ENCODE results near the gene HNRNPAB. TPM values are rescaled to one million over a fixed set of nuclear protein-coding genes. Genes with fewer than 3 reads are reported as not detected.

The HNRNPAB gene
- total RNA-seq, 1 donor = 40.9 TPM

DNA sequence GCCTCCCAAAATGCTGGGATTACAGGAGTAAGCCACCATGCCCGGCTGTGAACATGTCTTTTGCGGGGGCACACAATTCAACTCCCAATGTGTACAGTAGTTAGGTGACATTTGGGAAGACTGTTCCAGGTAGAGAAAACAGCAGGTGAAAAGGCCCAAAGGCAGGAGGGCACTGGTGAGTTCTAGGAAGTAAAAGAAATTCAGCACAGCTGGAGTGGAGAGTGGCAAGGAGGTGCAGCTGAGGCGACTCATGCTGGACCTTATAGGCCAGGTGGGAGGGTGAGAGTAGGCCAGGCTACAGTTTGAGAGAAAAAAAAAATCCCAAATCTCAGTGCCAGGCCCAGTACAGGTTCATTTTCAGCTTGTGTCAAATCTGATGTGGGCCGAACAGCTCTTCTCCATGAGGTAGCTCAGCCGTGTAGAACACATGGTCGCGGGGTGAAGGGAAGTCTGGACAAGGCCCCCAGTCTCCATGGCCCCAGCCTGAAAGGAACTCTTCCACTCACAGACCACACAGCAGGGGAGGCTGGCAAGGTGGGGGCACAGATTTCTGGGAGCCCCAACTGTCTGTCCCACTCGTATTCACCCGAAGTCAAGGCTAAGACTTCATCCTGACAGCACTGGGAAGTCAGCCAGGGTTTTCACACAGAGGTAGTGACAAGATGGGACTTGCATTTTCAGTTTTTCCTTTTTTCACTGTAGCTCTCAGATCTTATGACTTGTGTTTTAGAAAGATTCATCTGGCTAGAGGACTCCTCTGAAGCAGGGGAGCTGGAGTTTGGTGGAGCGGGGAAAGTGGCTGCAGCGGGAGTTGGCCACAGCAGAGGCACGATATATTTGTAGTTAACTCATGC lies 4.5 kb upstream of the HNRNPAB start:
- Histone ChIP-seq H3K4me3 (ENCODE audit: insufficient read depth, low read length) (no peak overlapping the region), H3K4me1 (ENCODE audit: insufficient read depth, low read length) (peaks cover 9% of the 10 kb centered on the region)
- DNase-seq (ENCODE audit: insufficient read length, low spot score, missing footprints) = no peak

DNA sequence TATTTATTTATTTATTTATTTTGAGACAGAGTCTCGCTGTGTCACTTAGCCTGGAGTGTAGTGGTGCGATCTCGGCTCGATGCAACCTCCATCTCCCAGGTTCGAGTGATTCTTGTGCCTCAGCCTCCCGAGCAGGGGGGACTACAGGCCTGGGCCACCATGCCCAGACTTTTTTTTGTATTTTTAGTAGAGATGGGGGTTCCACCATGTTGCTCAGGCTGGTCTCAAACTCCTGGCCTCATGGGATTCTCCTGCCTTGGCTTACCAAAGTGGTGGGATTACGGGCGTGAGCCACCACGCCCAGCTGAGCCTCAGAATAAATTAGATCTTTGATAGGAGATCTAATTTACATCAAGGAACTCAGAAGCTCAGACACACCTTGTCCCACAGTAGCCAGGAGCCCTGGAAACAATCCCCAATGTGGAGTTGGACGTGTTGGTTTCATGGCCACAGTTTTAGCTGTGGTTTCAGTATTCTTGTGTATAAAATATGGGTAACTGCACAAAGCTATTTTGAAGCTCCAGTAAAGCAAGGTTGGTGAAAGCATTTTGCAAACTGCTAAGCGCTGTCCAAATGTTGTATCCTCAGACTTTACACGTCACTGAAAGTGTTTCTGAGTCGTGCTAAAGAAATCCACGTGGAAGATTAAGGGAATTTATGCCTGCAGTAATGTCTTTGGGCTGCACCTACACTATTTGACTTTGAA lies 3.0 kb upstream of the HNRNPAB start:
- H3K4me1 ChIP-seq (ENCODE audit: insufficient read depth, low read length) = peaks cover 15% of the 10 kb centered on the region
- TF ChIP-seq, protein P1, sequence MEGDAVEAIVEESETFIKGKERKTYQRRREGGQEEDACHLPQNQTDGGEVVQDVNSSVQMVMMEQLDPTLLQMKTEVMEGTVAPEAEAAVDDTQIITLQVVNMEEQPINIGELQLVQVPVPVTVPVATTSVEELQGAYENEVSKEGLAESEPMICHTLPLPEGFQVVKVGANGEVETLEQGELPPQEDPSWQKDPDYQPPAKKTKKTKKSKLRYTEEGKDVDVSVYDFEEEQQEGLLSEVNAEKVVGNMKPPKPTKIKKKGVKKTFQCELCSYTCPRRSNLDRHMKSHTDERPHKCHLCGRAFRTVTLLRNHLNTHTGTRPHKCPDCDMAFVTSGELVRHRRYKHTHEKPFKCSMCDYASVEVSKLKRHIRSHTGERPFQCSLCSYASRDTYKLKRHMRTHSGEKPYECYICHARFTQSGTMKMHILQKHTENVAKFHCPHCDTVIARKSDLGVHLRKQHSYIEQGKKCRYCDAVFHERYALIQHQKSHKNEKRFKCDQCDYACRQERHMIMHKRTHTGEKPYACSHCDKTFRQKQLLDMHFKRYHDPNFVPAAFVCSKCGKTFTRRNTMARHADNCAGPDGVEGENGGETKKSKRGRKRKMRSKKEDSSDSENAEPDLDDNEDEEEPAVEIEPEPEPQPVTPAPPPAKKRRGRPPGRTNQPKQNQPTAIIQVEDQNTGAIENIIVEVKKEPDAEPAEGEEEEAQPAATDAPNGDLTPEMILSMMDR (IDR thresholded peaks at IDR 0.05; ENCODE audit: extremely low read depth, low read depth, low read length) = no peak
- no peak overlapping the region for H3K4me3 ChIP-seq (ENCODE audit: insufficient read depth, low read length)
- peaks cover 7% of the 10 kb centered on the region for H3K36me3 ChIP-seq (ENCODE audit: insufficient read depth, low read length)
- H3K27me3 ChIP-seq (ENCODE audit: insufficient read depth, low read length) = no peaks in the 10 kb centered on the region
- DNase-seq (ENCODE audit: insufficient read length, low spot score, missing footprints) = no peak
- H3K9me3 ChIP-seq (ENCODE audit: low read depth, low read length) = no peaks in the 10 kb centered on the region
- no peak overlapping the region for H3K4me2 ChIP-seq (ENCODE audit: insufficient read depth, low read length)
- no peak overlapping the region for H3K27ac ChIP-seq (ENCODE audit: low read depth, low read length)
- peaks cover 24% of the 10 kb centered on the region for H3K79me2 ChIP-seq (ENCODE audit: insufficient read depth, low read length)
- peaks cover 11% of the 10 kb centered on the region for H4K20me1 ChIP-seq (ENCODE audit: insufficient read depth, low read length)
- H2AFZ ChIP-seq (ENCODE audit: low read length) = no peak overlapping the region

More for the DNA sequence above, 4.5 kb upstream of the HNRNPAB start:
- H3K79me2 ChIP-seq (ENCODE audit: insufficient read depth, low read length) = peaks cover 8% of the 10 kb centered on the region
- no peak overlapping the region for H3K27ac ChIP-seq (ENCODE audit: low read depth, low read length)
- no peak overlapping the region for H3K4me2 ChIP-seq (ENCODE audit: insufficient read depth, low read length)
- peaks cover 4% of the 10 kb centered on the region for H3K27me3 ChIP-seq (ENCODE audit: insufficient read depth, low read length)
- H2AFZ ChIP-seq (ENCODE audit: low read length) = no peak overlapping the region
- no peaks in the 10 kb centered on the region for H3K36me3 ChIP-seq (ENCODE audit: insufficient read depth, low read length)
- TF ChIP-seq, protein P1 (IDR thresholded peaks at IDR 0.05; ENCODE audit: extremely low read depth, low read depth, low read length) = no peak
- H3K9me3 ChIP-seq (ENCODE audit: low read depth, low read length) = no peaks in the 10 kb centered on the region
- no peaks in the 10 kb centered on the region for H4K20me1 ChIP-seq (ENCODE audit: insufficient read depth, low read length)

DNA sequence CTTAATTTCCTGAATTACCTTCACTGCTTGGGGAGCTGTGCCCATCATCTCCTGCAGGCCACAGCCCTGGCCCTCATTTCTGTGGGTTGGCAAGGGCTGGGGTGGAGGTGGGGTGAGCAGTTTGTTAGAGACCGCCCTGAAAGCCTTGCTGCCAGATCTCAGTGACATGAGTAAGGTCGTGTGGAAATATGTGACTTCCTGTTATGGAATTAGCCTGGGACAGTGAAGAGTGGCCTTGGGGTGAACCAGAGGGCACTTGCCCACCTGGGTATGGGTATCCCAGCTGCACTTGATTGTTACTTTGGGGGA lies 2.5 kb upstream of the HNRNPAB start:
- H3K27me3 ChIP-seq (ENCODE audit: insufficient read depth, low read length) = no peaks in the 10 kb centered on the region
- no peak for DNase-seq (ENCODE audit: insufficient read length, low spot score, missing footprints)
- peaks cover 16% of the 10 kb centered on the region for H4K20me1 ChIP-seq (ENCODE audit: insufficient read depth, low read length)
- H3K4me2 ChIP-seq (ENCODE audit: insufficient read depth, low read length) = no peak overlapping the region
- H3K4me1 ChIP-seq (ENCODE audit: insufficient read depth, low read length) = peaks cover 20% of the 10 kb centered on the region
- no peak overlapping the region for H2AFZ ChIP-seq (ENCODE audit: low read length)
- peaks cover 12% of the 10 kb centered on the region for H3K36me3 ChIP-seq (ENCODE audit: insufficient read depth, low read length)
- TF ChIP-seq, protein P1 (IDR thresholded peaks at IDR 0.05; ENCODE audit: extremely low read depth, low read depth, low read length) = no peak
- no peak overlapping the region for H3K4me3 ChIP-seq (ENCODE audit: insufficient read depth, low read length)
- H3K27ac ChIP-seq (ENCODE audit: low read depth, low read length) = no peak overlapping the region
- H3K79me2 ChIP-seq (ENCODE audit: insufficient read depth, low read length) = peaks cover 29% of the 10 kb centered on the region
- no peaks in the 10 kb centered on the region for H3K9me3 ChIP-seq (ENCODE audit: low read depth, low read length)

DNA sequence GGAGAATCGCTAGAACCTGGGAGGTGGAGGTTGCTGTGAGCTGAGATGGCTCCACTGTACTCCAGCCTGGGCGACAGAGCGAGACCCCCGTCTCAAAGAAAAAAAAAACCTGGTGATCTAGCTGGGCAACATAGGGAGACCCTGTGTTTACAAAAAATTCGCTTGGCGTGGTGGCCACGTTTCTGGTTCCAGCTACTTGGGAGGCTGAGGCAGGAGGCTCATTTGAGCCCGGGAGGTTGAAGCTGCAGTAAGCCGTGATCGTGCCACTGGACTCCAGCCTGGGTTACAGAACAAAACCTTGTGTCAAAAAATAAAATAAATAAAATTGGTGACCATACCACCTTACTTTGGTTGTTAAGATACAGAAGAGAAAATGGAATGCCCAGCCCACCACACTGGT lies 1.8 kb upstream of the HNRNPAB start:
- Histone ChIP-seq H3K79me2 (ENCODE audit: insufficient read depth, low read length) (peaks cover 35% of the 10 kb centered on the region), H3K4me2 (ENCODE audit: insufficient read depth, low read length) (no peak overlapping the region), H3K4me3 (ENCODE audit: insufficient read depth, low read length) (no peak overlapping the region), H3K27me3 (ENCODE audit: insufficient read depth, low read length) (no peaks in the 10 kb centered on the region), H3K9me3 (ENCODE audit: low read depth, low read length) (no peaks in the 10 kb centered on the region), H3K27ac (ENCODE audit: low read depth, low read length) (no peak overlapping the region), H4K20me1 (ENCODE audit: insufficient read depth, low read length) (peaks cover 23% of the 10 kb centered on the region), H3K4me1 (ENCODE audit: insufficient read depth, low read length) (peaks cover 26% of the 10 kb centered on the region), H3K36me3 (ENCODE audit: insufficient read depth, low read length) (peaks cover 19% of the 10 kb centered on the region), H2AFZ (ENCODE audit: low read length) (no peak overlapping the region)
- TF ChIP-seq, protein P1 (IDR thresholded peaks at IDR 0.05; ENCODE audit: extremely low read depth, low read depth, low read length) = no peak
- DNase-seq (ENCODE audit: insufficient read length, low spot score, missing footprints) = no peak
